Endothelial cell (in vitro differentiated cells): ENCODE results near the gene SPAAR. TPM values are rescaled to one million over a fixed set of nuclear protein-coding genes. Genes with fewer than 3 reads are reported as not detected.

Experiments used
- DNase-seq: peaks from one replicate; pipeline ENCODE4 v3.0.0; 2021; ENCODE audit warnings: low spot score
- H3K27ac Mint-ChIP-seq: one replicate; pipeline ENCODE4 v1.8.0; 2021; ENCODE audit warnings: mixed read lengths, inconsistent platforms; ENCODE audit not compliant: unreplicated experiment
- H3K27me3 Mint-ChIP-seq: one replicate; pipeline ENCODE4 v1.8.0; 2021; ENCODE audit warnings: mild to moderate bottlenecking, moderate library complexity, mixed read lengths, inconsistent platforms; ENCODE audit not compliant: unreplicated experiment
- H3K36me3 Mint-ChIP-seq: one replicate; pipeline ENCODE4 v1.8.0; 2021; ENCODE audit warnings: mild to moderate bottlenecking, low read depth, mixed read lengths, inconsistent platforms; ENCODE audit not compliant: unreplicated experiment
- H3K4me1 Mint-ChIP-seq: one replicate; pipeline ENCODE4 v1.8.0; 2021; ENCODE audit warnings: mild to moderate bottlenecking, mixed read lengths, inconsistent platforms; ENCODE audit not compliant: unreplicated experiment
- H3K4me3 Mint-ChIP-seq: one replicate; pipeline ENCODE4 v1.8.0; 2021; ENCODE audit warnings: mild to moderate bottlenecking, mixed read lengths, inconsistent platforms; ENCODE audit not compliant: unreplicated experiment
- H3K9me3 Mint-ChIP-seq: one replicate; pipeline ENCODE4 v1.8.0; 2021; ENCODE audit warnings: mixed read lengths, inconsistent platforms; ENCODE audit not compliant: unreplicated experiment
- CTCF ChIP-seq: fragments of 200-600 bp; sonication (generic); IDR thresholded peaks from one replicate; pipeline ENCODE4 v1.5.0; 2021; ENCODE audit warnings: antibody characterized with exemption; ENCODE audit not compliant: unreplicated experiment
- total RNA-seq: library from RNA; stranded (reverse); fragmentation: NEBNext Ultra II Directional; extraction: Animal tissue kit (Norgen Biotek cat#: 25700); gene quantifications from one replicate; pipeline ENCODE4 v1.2.1, GENCODE V29; 2021; ENCODE audit not compliant: unreplicated experiment

Gene SPAAR
- total RNA-seq, 1 donor from 2014 or later: 32.0 TPM

- H3K9me3 Mint-ChIP-seq: no peaks in the 10 kb centered on the region
- H3K4me1 Mint-ChIP-seq: peaks cover 20% of the 10 kb centered on the region
- no peak overlapping the region for H3K4me3 Mint-ChIP-seq
- peaks cover 8% of the 10 kb centered on the region for H3K36me3 Mint-ChIP-seq
- H3K27me3 Mint-ChIP-seq: no peaks in the 10 kb centered on the region
- no peak for TF ChIP-seq CTCF
- no peak overlapping the region for H3K27ac Mint-ChIP-seq
- DNase-seq: no peak
Observed at GRCh38 chr9:35935755-35936509, 26.6 kb downstream of the SPAAR start.

GRCh38 chr9:35937227-35937626 lies 27.9 kb downstream of the SPAAR start:
- peak overlapping the region; percentile 17 for H3K4me3 Mint-ChIP-seq
- no peak for DNase-seq
- H3K9me3 Mint-ChIP-seq: no peaks in the 10 kb centered on the region
- peaks cover 20% of the 10 kb centered on the region for H3K4me1 Mint-ChIP-seq
- peaks cover 8% of the 10 kb centered on the region for H3K36me3 Mint-ChIP-seq
- no peaks in the 10 kb centered on the region for H3K27me3 Mint-ChIP-seq
- H3K27ac Mint-ChIP-seq: no peak overlapping the region
- no peak for TF ChIP-seq CTCF

GRCh38 chr9:35938474-35939356 lies 29.4 kb downstream of the SPAAR start:
- Mint-ChIP-seq H3K27me3 (peaks cover 2% of the 10 kb centered on the region), H3K27ac (no peak overlapping the region), H3K4me3 (no peak overlapping the region), H3K9me3 (no peaks in the 10 kb centered on the region), H3K36me3 (peaks cover 8% of the 10 kb centered on the region), H3K4me1 (peaks cover 19% of the 10 kb centered on the region)
- DNase-seq: no peak
- no peak for TF ChIP-seq CTCF

GRCh38 chr9:35939679-35940250 lies 30.5 kb downstream of the SPAAR start:
- H3K4me1 Mint-ChIP-seq: peaks cover 28% of the 10 kb centered on the region
- H3K36me3 Mint-ChIP-seq: peaks cover 8% of the 10 kb centered on the region
- H3K27ac Mint-ChIP-seq: no peak overlapping the region
- H3K9me3 Mint-ChIP-seq: no peaks in the 10 kb centered on the region
- no peak overlapping the region for H3K4me3 Mint-ChIP-seq
- peaks cover 2% of the 10 kb centered on the region for H3K27me3 Mint-ChIP-seq
- no peak for TF ChIP-seq CTCF
- DNase-seq: no peak
